Keratinocyte (primary cell): ENCODE data around the gene KDM4B. TPM values are rescaled to one million over a fixed set of nuclear protein-coding genes. Genes with fewer than 3 reads are reported as not detected.

ENCODE experiments used
- DNase-seq: peaks from one replicate; pipeline ENCODE4 v3.0.0-alpha.2; 2011; ENCODE audit warnings: low read depth, missing footprints, low spot score
- FAIRE-seq: peaks from 2 replicates; lab custom pipeline; 2011; peaks lifted over from hg19 to GRCh38; lab: Jason Lieb, UNC
- H2AFZ ChIP-seq: 2 replicates; pipeline ENCODE4 v1.6.0; 2012; ENCODE audit warnings: low read length, control low read depth, inconsistent platforms; ENCODE audit not compliant: control insufficient read depth
- H3K27ac ChIP-seq: 2 replicates; pipeline ENCODE4 v1.5.1; 2011; ENCODE audit warnings: low read length; ENCODE audit not compliant: control insufficient read depth, insufficient read depth
- H3K27me3 ChIP-seq: 3 replicates; pipeline ENCODE4 v1.6.0; 2011; ENCODE audit warnings: low read length; ENCODE audit not compliant: control insufficient read depth, insufficient read depth; ENCODE audit errors: extremely low read depth
- H3K36me3 ChIP-seq, 2 experiments: 2 replicates in 1 of 2; 3 replicates in 1 of 2; pipeline ENCODE4 v1.5.1; 2011; ENCODE audit warnings: low read length in 2 of 2, mild to moderate bottlenecking in 1 of 2; ENCODE audit not compliant: control insufficient read depth in 2 of 2, insufficient read depth in 2 of 2; ENCODE audit errors: extremely low read depth in 1 of 2
- H3K4me1 ChIP-seq: 3 replicates; pipeline ENCODE4 v1.5.1; 2011; ENCODE audit warnings: low read length; ENCODE audit not compliant: control insufficient read depth, insufficient read depth; ENCODE audit errors: extremely low read depth
- H3K4me2 ChIP-seq: 3 replicates; pipeline ENCODE4 v1.6.0; 2011; ENCODE audit warnings: low read depth, low read length; ENCODE audit not compliant: control insufficient read depth, insufficient read depth; ENCODE audit errors: extremely low read depth
- H3K4me3 ChIP-seq, 3 experiments: fragments of 200-600 bp in 1 of 3; sonication (generic) in 1 of 3; 2 replicates in 2 of 3; 3 replicates in 1 of 3; pipeline ENCODE4 v1.5.1; 2011 to 2016; ENCODE audit warnings: low read length in 3 of 3, mild to moderate bottlenecking in 3 of 3, control low read depth in 2 of 3, inconsistent platforms in 1 of 3, low read depth in 1 of 3, mixed read lengths in 1 of 3, mixed run types in 1 of 3, moderate library complexity in 1 of 3; ENCODE audit not compliant: control insufficient read depth in 2 of 3, insufficient read depth in 2 of 3; ENCODE audit errors: extremely low read depth in 1 of 3
- H3K79me2 ChIP-seq: 2 replicates; pipeline ENCODE4 v1.6.0; 2012; ENCODE audit warnings: low read length; ENCODE audit not compliant: control insufficient read depth, insufficient read depth
- H3K9ac ChIP-seq: 3 replicates; pipeline ENCODE4 v1.6.0; 2011; ENCODE audit warnings: low read length; ENCODE audit not compliant: control insufficient read depth, insufficient read depth; ENCODE audit errors: extremely low read depth
- H3K9me1 ChIP-seq: 3 replicates; pipeline ENCODE4 v1.6.0; 2011; ENCODE audit warnings: low read length; ENCODE audit not compliant: control insufficient read depth, insufficient read depth; ENCODE audit errors: extremely low read depth
- H3K9me3 ChIP-seq: 2 replicates; pipeline ENCODE4 v1.5.1; 2012; ENCODE audit warnings: low read depth, low read length; ENCODE audit not compliant: control insufficient read depth
- H4K20me1 ChIP-seq: 3 replicates; pipeline ENCODE4 v1.6.0; 2011; ENCODE audit warnings: low read length; ENCODE audit not compliant: control insufficient read depth, insufficient read depth; ENCODE audit errors: extremely low read depth
- EZH2 ChIP-seq: IDR thresholded peaks from one replicate; pipeline ENCODE4 v1.6.1; 2012; ENCODE audit warnings: inconsistent platforms, mild to moderate bottlenecking, low read length, moderate library complexity
- dilution Hi-C: fragments of 300-500 bp; cut with MboI; formaldehyde crosslinking; loops from one replicate; pipeline ENCODE4 v1.7.0; 2020; ENCODE audit warnings: low sequenced_read_pairs; ENCODE audit not compliant: extremely low pct_ligation_motif_present
- polyA plus RNA-seq, 5 experiments: library from polyadenylated mRNA; depleted of rRNA in 3 of 5; stranded (reverse) in 3 of 5; stranded (forward) in 1 of 5; unstranded in 1 of 5; fragments of >200 nt; gene quantifications; 1 replicate in 1 of 5; 2 replicates in 3 of 5; 3 replicates in 1 of 5; pipeline versions ENCODE4 v1.2.1 to v1.2.3, GENCODE V29; 2011 to 2012; ENCODE audit warnings: missing spikeins in 2 of 5, low read depth in 1 of 5, low replicate concordance in 1 of 5
- TF ChIP-seq, protein P1 (sequence below), 3 experiments: IDR thresholded peaks in 1 of 3; conservative IDR thresholded peaks in 1 of 3; optimal IDR thresholded peaks in 1 of 3; 2 replicates in 2 of 3; 3 replicates in 1 of 3; pipeline versions ENCODE3 to v1.5.1; 2011; ENCODE audit warnings: low read length in 3 of 3, mild to moderate bottlenecking in 3 of 3, moderate library complexity in 2 of 3, control low read depth in 1 of 3, inconsistent platforms in 1 of 3; ENCODE audit not compliant: insufficient read depth in 2 of 3; ENCODE audit errors: extremely low read depth in 1 of 3

KDM4B gene
- polyA plus RNA-seq, 1 donor (not counting 4 experiments of a cell fraction or from before 2014, with no cell fraction given): 6.2 TPM

- Histone ChIP-seq H3K4me2 (no peak overlapping the region), H3K4me1 (no peaks in the 10 kb centered on the region), H3K36me3 (peaks cover 4 to 10% of the 10 kb centered on the region in 2 experiments), H4K20me1 (peaks cover 6% of the 10 kb centered on the region), H3K9me1 (no peaks in the 10 kb centered on the region), H3K27me3 (no peaks in the 10 kb centered on the region), H3K4me3 (no peak overlapping the region), H2AFZ (no peak overlapping the region), H3K79me2 (peaks cover 49% of the 10 kb centered on the region), H3K9ac (no peak overlapping the region), H3K27ac (no peak overlapping the region), H3K9me3 (no peaks in the 10 kb centered on the region)
- dilution Hi-C loops: no loop called here
- no peak for FAIRE-seq
- DNase-seq: no peak
- TF ChIP-seq, protein P1, sequence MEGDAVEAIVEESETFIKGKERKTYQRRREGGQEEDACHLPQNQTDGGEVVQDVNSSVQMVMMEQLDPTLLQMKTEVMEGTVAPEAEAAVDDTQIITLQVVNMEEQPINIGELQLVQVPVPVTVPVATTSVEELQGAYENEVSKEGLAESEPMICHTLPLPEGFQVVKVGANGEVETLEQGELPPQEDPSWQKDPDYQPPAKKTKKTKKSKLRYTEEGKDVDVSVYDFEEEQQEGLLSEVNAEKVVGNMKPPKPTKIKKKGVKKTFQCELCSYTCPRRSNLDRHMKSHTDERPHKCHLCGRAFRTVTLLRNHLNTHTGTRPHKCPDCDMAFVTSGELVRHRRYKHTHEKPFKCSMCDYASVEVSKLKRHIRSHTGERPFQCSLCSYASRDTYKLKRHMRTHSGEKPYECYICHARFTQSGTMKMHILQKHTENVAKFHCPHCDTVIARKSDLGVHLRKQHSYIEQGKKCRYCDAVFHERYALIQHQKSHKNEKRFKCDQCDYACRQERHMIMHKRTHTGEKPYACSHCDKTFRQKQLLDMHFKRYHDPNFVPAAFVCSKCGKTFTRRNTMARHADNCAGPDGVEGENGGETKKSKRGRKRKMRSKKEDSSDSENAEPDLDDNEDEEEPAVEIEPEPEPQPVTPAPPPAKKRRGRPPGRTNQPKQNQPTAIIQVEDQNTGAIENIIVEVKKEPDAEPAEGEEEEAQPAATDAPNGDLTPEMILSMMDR (optimal IDR thresholded peaks at IDR 0.05 in 1 of 3, IDR thresholded peaks at IDR 0.05 in 1 of 3, conservative IDR thresholded peaks at IDR 0.05 in 1 of 3; ENCODE audit: extremely low read depth in 1 of 3, insufficient read depth in 2 of 3, low read length in 3 of 3): no peak
- TF ChIP-seq EZH2: no peak
These were observed 54.2 kb downstream of the KDM4B start for GRCh38 chr19:5023128-5023571.

GRCh38 chr19:5024282-5024681 lies 55.4 kb downstream of the KDM4B start:
- Histone ChIP-seq H3K4me1 (no peaks in the 10 kb centered on the region), H3K36me3 (peaks cover 4 to 6% of the 10 kb centered on the region in 2 experiments), H3K9me3 (no peaks in the 10 kb centered on the region), H3K4me2 (no peak overlapping the region), H3K79me2 (peaks cover 50% of the 10 kb centered on the region), H3K9ac (no peak overlapping the region), H4K20me1 (peaks cover 6% of the 10 kb centered on the region), H3K4me3 (no peak overlapping the region), H3K27ac (no peak overlapping the region), H2AFZ (no peak overlapping the region), H3K27me3 (no peaks in the 10 kb centered on the region), H3K9me1 (no peaks in the 10 kb centered on the region)
- DNase-seq (no peak), FAIRE-seq (no peak)
- dilution Hi-C loops: no loop called here
- no peak for TF ChIP-seq EZH2
- TF ChIP-seq, protein P1 (optimal IDR thresholded peaks at IDR 0.05 in 1 of 3, IDR thresholded peaks at IDR 0.05 in 1 of 3, conservative IDR thresholded peaks at IDR 0.05 in 1 of 3; ENCODE audit: extremely low read depth in 1 of 3, insufficient read depth in 2 of 3, low read length in 3 of 3): no peak
